PC-3 (cell line): ENCODE data around the gene PIAS1. TPM values are rescaled to one million over a fixed set of nuclear protein-coding genes. Genes with fewer than 3 reads are reported as not detected.

Experiments used
- ATAC-seq: fragments of 200-7000 bp; cut with Tn5 transposase; 2 replicates; pipeline ENCODE4 v1.9.1; 2020; ENCODE audit warnings: mild to moderate bottlenecking, moderate library complexity
- BruUV-seq: library from RNA; stranded (reverse); fragments of 400-500 nt; replicated peaks from 2 replicates; lab custom pipeline; 2021; lab: Mats Ljungman, UMichigan
- CTCF ChIA-PET: fragments of 300-600 bp; sonication (Branson Sonifier 250); formaldehyde crosslinking; loops from one replicate; lab custom pipeline; 2022; ENCODE audit warnings: antibody characterized with exemption; lab: Charles Lee
- POLR2A ChIA-PET: fragments of 300-600 bp; sonication (Branson Sonifier 250); formaldehyde crosslinking; loops from one replicate; lab custom pipeline; 2022; ENCODE audit warnings: antibody characterized with exemption; ENCODE audit not compliant: unreplicated experiment; lab: Charles Lee
- DNase-seq: peaks from one replicate; pipeline ENCODE4 v3.0.0-alpha.2; 2015
- H2AFZ ChIP-seq: fragments of 300-600 bp; sonication (generic); 2 replicates; pipeline ENCODE4 v1.6.0; 2016; ENCODE audit warnings: antibody characterized with exemption, low read length
- H3F3A ChIP-seq: fragments of 300-600 bp; sonication (generic); one replicate; pipeline ENCODE4 v1.6.0; 2017; ENCODE audit warnings: antibody characterized with exemption, low read length, control low read depth, mild to moderate bottlenecking; ENCODE audit not compliant: unreplicated experiment
- H3K27ac ChIP-seq: fragments of 300-600 bp; sonication (generic); 2 replicates; pipeline ENCODE4 v1.5.1; 2016; ENCODE audit warnings: mild to moderate bottlenecking, low read length
- H3K27me3 ChIP-seq: fragments of 300-600 bp; sonication (generic); 2 replicates; pipeline ENCODE4 v1.6.1; 2016; ENCODE audit warnings: low read length, mixed read lengths
- H3K36me3 ChIP-seq: fragments of 300-600 bp; sonication (generic); 2 replicates; pipeline ENCODE4 v1.6.1; 2016; ENCODE audit warnings: low read depth, mixed run types, low read length, mixed read lengths
- H3K4me1 ChIP-seq: fragments of 300-600 bp; sonication (generic); 2 replicates; pipeline ENCODE4 v1.5.1; 2016; ENCODE audit warnings: low read length; ENCODE audit not compliant: insufficient read depth
- H3K4me2 ChIP-seq: fragments of 300-600 bp; sonication (generic); 2 replicates; pipeline ENCODE4 v1.6.0; 2016; ENCODE audit warnings: low read length
- H3K4me3 ChIP-seq: fragments of 300-600 bp; sonication (generic); 2 replicates; pipeline ENCODE4 v1.5.1; 2016; ENCODE audit warnings: mild to moderate bottlenecking, low read length, mixed read lengths
- H3K79me2 ChIP-seq: fragments of 300-600 bp; sonication (generic); 2 replicates; pipeline ENCODE4 v1.6.1; 2017; ENCODE audit warnings: low read length, mixed read lengths
- H3K9ac ChIP-seq: fragments of 300-600 bp; sonication (generic); 2 replicates; pipeline ENCODE4 v1.6.0; 2016; ENCODE audit warnings: mild to moderate bottlenecking, low read length
- H3K9me2 ChIP-seq: fragments of 300-600 bp; sonication (generic); replicated peaks from 2 replicates; pipeline ENCODE4 v1.6.1; 2016; ENCODE audit warnings: mixed run types, low read length, mixed read lengths
- H3K9me3 ChIP-seq: fragments of 300-600 bp; sonication (generic); 2 replicates; pipeline ENCODE4 v1.6.1; 2016; ENCODE audit warnings: low read length, mixed read lengths
- H4K20me1 ChIP-seq: fragments of 300-600 bp; sonication (generic); 2 replicates; pipeline ENCODE4 v1.6.1; 2016; ENCODE audit warnings: low read length, mixed read lengths
- CTCF ChIP-seq: fragments of 300-600 bp; sonication (generic); conservative IDR thresholded peaks from 2 replicates; pipeline ENCODE4 v1.5.1; 2017; ENCODE audit warnings: antibody characterized with exemption, low read depth, mild to moderate bottlenecking, low read length
- EZH2 ChIP-seq: fragments of 300-600 bp; sonication (generic); IDR thresholded peaks from one replicate; pipeline ENCODE4 v1.6.1; 2017; ENCODE audit warnings: antibody characterized with exemption, mild to moderate bottlenecking, low read length; ENCODE audit not compliant: unreplicated experiment
- EZH2phosphoT487 ChIP-seq: fragments of 300-600 bp; sonication (generic); IDR thresholded peaks from 2 replicates; pipeline ENCODE4 v1.6.1; 2018; ENCODE audit warnings: mild to moderate bottlenecking, antibody characterized with exemption, low read length, borderline replicate concordance
- intact Hi-C: fragments of 100-400 bp; cut with micrococcal nuclease; formaldehyde crosslinking; loops from 2 replicates; pipeline ENCODE4 v1.9.0; 2023
- total RNA-seq: library from RNA; depleted of rRNA; stranded (reverse); fragments of >200 nt; gene quantifications from 2 replicates; pipeline ENCODE4 v1.2.3, GENCODE V29; 2014

Gene PIAS1
- total RNA-seq, 1 experiment from 2014 or later: 21.9 TPM

GRCh38 chr15:68231102-68231818 lies 177.1 kb downstream of the PIAS1 start:
- H3K9me2 ChIP-seq: no peaks in the 10 kb centered on the region
- no peak overlapping the region for H3K4me2 ChIP-seq
- CTCF ChIA-PET: no interaction called here
- intact Hi-C loops: no loop called here
- H3F3A ChIP-seq: no peaks in the 10 kb centered on the region
- TF ChIP-seq CTCF (no peak), EZH2 (no peak), EZH2phosphoT487 (no peak)
- no TSS peak for BruUV-seq
- no peak for DNase-seq
- H2AFZ ChIP-seq: no peak overlapping the region
- peaks cover 32% of the 10 kb centered on the region for H3K79me2 ChIP-seq
- no peak overlapping the region for H3K27ac ChIP-seq
- no peaks in the 10 kb centered on the region for H3K27me3 ChIP-seq
- no peaks in the 10 kb centered on the region for H3K36me3 ChIP-seq
- no peak for ATAC-seq
- 0 out of 2 replicates have a peak, but pooled peaks cover 15% of the 10 kb centered on the region for H4K20me1 ChIP-seq
- no peak overlapping the region for H3K4me3 ChIP-seq
- H3K9ac ChIP-seq: no peak overlapping the region
- H3K4me1 ChIP-seq: peaks cover 16% of the 10 kb centered on the region
- POLR2A ChIA-PET: interaction anchor here (0.6 kb wide), 1 partner anchor 444 kb away, joined by 8 read pairs; no protein-coding TSS in a partner anchor
- no peaks in the 10 kb centered on the region for H3K9me3 ChIP-seq

- intact Hi-C loops: no loop called here
- Histone ChIP-seq H3F3A (no peaks in the 10 kb centered on the region), H3K4me3 (no peak overlapping the region), H3K36me3 (no peaks in the 10 kb centered on the region), H4K20me1 (0 out of 2 replicates have a peak, but pooled peaks cover 12% of the 10 kb centered on the region), H3K9me2 (no peaks in the 10 kb centered on the region), H3K27me3 (no peaks in the 10 kb centered on the region), H3K4me2 (no peak overlapping the region), H3K4me1 (peaks cover 14% of the 10 kb centered on the region), H3K9me3 (no peaks in the 10 kb centered on the region), H3K79me2 (peaks cover 20% of the 10 kb centered on the region), H3K27ac (no peak overlapping the region), H2AFZ (no peak overlapping the region), H3K9ac (no peak overlapping the region)
- TF ChIP-seq EZH2phosphoT487: no peak
- no peak for TF ChIP-seq CTCF
- TF ChIP-seq EZH2: no peak
- DNase-seq (no peak), ATAC-seq (no peak)
- CTCF ChIA-PET: no interaction called here
- POLR2A ChIA-PET: no interaction called here
- no TSS peak for BruUV-seq
These were observed 178.3 kb downstream of the PIAS1 start for GRCh38 chr15:68232449-68232848.

GRCh38 chr15:68232937-68233336 lies 178.8 kb downstream of the PIAS1 start:
- H2AFZ ChIP-seq: no peak overlapping the region
- intact Hi-C loops: no loop called here
- H3K27ac ChIP-seq: no peak overlapping the region
- H3K4me2 ChIP-seq: no peak overlapping the region
- no peak overlapping the region for H3K4me3 ChIP-seq
- H3K9me3 ChIP-seq: no peaks in the 10 kb centered on the region
- H3K27me3 ChIP-seq: no peaks in the 10 kb centered on the region
- no peaks in the 10 kb centered on the region for H3F3A ChIP-seq
- ChIA-PET CTCF (no interaction called here), POLR2A (no interaction called here)
- no peak for DNase-seq
- BruUV-seq: no TSS peak
- H3K9ac ChIP-seq: no peak overlapping the region
- H4K20me1 ChIP-seq: 0 out of 2 replicates have a peak, but pooled peaks cover 7% of the 10 kb centered on the region
- H3K9me2 ChIP-seq: no peaks in the 10 kb centered on the region
- no peak for TF ChIP-seq CTCF
- no peak for TF ChIP-seq EZH2
- no peak for TF ChIP-seq EZH2phosphoT487
- no peaks in the 10 kb centered on the region for H3K36me3 ChIP-seq
- H3K4me1 ChIP-seq: peaks cover 9% of the 10 kb centered on the region
- no peak for ATAC-seq
- H3K79me2 ChIP-seq: peaks cover 15% of the 10 kb centered on the region
